K562 (cell line): Measurements from ENCODE around the gene AMIGO1. TPM values are rescaled to one million over a fixed set of nuclear protein-coding genes. Genes with fewer than 3 reads are reported as not detected.
A peak's percentile ranks its signal among the peaks of the same experiment; 100 is the strongest.

Source experiments
- ATF4 ChIP-seq: fragments of 450-650 bp; formaldehyde crosslinking; IDR thresholded peaks from 2 replicates; pipeline ENCODE4 v1.4.0; 2022; ENCODE audit warnings: mild to moderate bottlenecking, moderate library complexity
- BCLAF1 ChIP-seq, 2 experiments: fragments of 450-650 bp in 1 of 2; IDR thresholded peaks; 2 replicates each; pipeline ENCODE4 v1.6.1; 2011 to 2017; ENCODE audit warnings: low read depth in 2 of 2, antibody characterized with exemption in 1 of 2, borderline replicate concordance in 1 of 2, low read length in 1 of 2, mild to moderate bottlenecking in 1 of 2, mixed read lengths in 1 of 2; ENCODE audit not compliant: control insufficient read depth in 1 of 2
- E4F1 ChIP-seq: fragments of 250-450 bp; sonication (Bioruptor Pico); IDR thresholded peaks from 2 replicates; pipeline ENCODE4 v1.5.0; 2021; ENCODE audit warnings: mild to moderate bottlenecking, borderline replicate concordance
- FOXA3 ChIP-seq, 2 experiments: fragments of 450-650 bp in 1 of 2; sonication (generic) in 1 of 2; formaldehyde crosslinking; IDR thresholded peaks in 1 of 2; conservative IDR thresholded peaks in 1 of 2; 2 replicates each; pipeline versions ENCODE4 v1.4.0 to v1.8.0; 2020 to 2022; ENCODE audit warnings: mild to moderate bottlenecking in 2 of 2, missing genetic modification reagents in 1 of 2
- GABPB1 ChIP-seq: sonication (generic); formaldehyde crosslinking; IDR thresholded peaks from 2 replicates; pipeline ENCODE4 v1.8.0; 2022; ENCODE audit warnings: mild to moderate bottlenecking, missing genetic modification reagents
- GTF2F1 ChIP-seq: IDR thresholded peaks from 2 replicates; pipeline ENCODE4 v1.6.1; 2011; ENCODE audit warnings: low read depth, low read length, improper control_type of control experiment
- HMBOX1 ChIP-seq: sonication (generic); IDR thresholded peaks from 2 replicates; pipeline ENCODE4 v1.6.1; 2016
- HNRNPL ChIP-seq: fragments of 200-400 bp; formaldehyde crosslinking; IDR thresholded peaks from 2 replicates; pipeline ENCODE4 v1.6.1; 2017; ENCODE audit warnings: low read depth, mild to moderate bottlenecking, low read length
- MEF2D ChIP-seq: conservative IDR thresholded peaks from 2 replicates; pipeline ENCODE4 v1.6.1; 2016; ENCODE audit warnings: low read depth, missing genetic modification characterization, missing compliant biosample characterization
- MYBL2 ChIP-seq, 2 experiments: fragments of 450-650 bp in 1 of 2; sonication (generic) in 1 of 2; formaldehyde crosslinking in 1 of 2; IDR thresholded peaks; 2 replicates each; pipeline versions ENCODE4 v1.6.1 to v1.8.1; 2017 to 2022; ENCODE audit warnings: borderline replicate concordance in 1 of 2, inconsistent platforms in 1 of 2, low read depth in 1 of 2, mild to moderate bottlenecking in 1 of 2, missing genetic modification reagents in 1 of 2, moderate library complexity in 1 of 2
- NCOA4 ChIP-seq: fragments of 450-650 bp; IDR thresholded peaks from 2 replicates; pipeline ENCODE4 v1.6.1; 2018; ENCODE audit warnings: mild to moderate bottlenecking; ENCODE audit not compliant: partially characterized antibody
- RBM22 ChIP-seq: fragments of 200-400 bp; formaldehyde crosslinking; IDR thresholded peaks from 2 replicates; pipeline ENCODE4 v1.6.1; 2018; ENCODE audit warnings: low read length, low read depth; ENCODE audit not compliant: poor library complexity, severe bottlenecking
- TBP ChIP-seq: optimal IDR thresholded peaks from 2 replicates; pipeline ENCODE3; 2011; ENCODE audit warnings: low read depth, low read length, improper control_type of control experiment
- TFE3 ChIP-seq: fragments of 450-650 bp; formaldehyde crosslinking; IDR thresholded peaks from 2 replicates; pipeline ENCODE4 v1.4.0; 2020; ENCODE audit warnings: mild to moderate bottlenecking, mixed read lengths
- ZBTB26 ChIP-seq: fragments of 450-650 bp; formaldehyde crosslinking; IDR thresholded peaks from 2 replicates; pipeline ENCODE4 v1.4.0; 2022; ENCODE audit warnings: missing genetic modification characterization
- polyA plus RNA-seq, 8 experiments: library from polyadenylated mRNA; depleted of rRNA in 4 of 8; stranded (reverse) in 5 of 8; unstranded in 3 of 8; fragments of >200 nt; fragmentation: Nextera tagmentation in 2 of 8; fragmentation: Illumina TruSeq in 1 of 8; extraction: Ambion mirVana in 2 of 8; extraction: Trizol in 1 of 8; gene quantifications; 2 replicates each; pipeline versions ENCODE4 v1.2.1 to v1.2.3, GENCODE V29; 2011 to 2014; ENCODE audit warnings: inconsistent platforms in 1 of 8, missing spikeins in 1 of 8
- total RNA-seq, 7 experiments: library from RNA; depleted of rRNA in 6 of 7; stranded (reverse); fragments of >200 nt in 6 of 7; fragmentation: Illumina TruSeq in 2 of 7; extraction: Trizol in 2 of 7; gene quantifications; 2 replicates each; pipeline versions ENCODE4 v1.2.1 to v1.2.3, GENCODE V29; 2011 to 2021; ENCODE audit warnings: low replicate concordance in 1 of 7

The AMIGO1 gene
- total and polyA plus RNA-seq, 9 of the 15 experiments (the other 6 are each of a cell fraction or from before 2014, with no cell fraction given), result 0.24 to 1.0 (median 0.54) TPM

- TF ChIP-seq MYBL2 (IDR thresholded peaks at IDR 0.05; ENCODE audit: low read depth), result no peak
- no peak for TF ChIP-seq MYBL2 (CRISPR knock-in tag; IDR thresholded peaks at IDR 0.05; ENCODE audit: borderline replicate concordance)
- no peak for TF ChIP-seq E4F1
- no peak for TF ChIP-seq RBM22
- no peak for TF ChIP-seq ZBTB26 (CRISPR knock-in tag)
- TF ChIP-seq BCLAF1 (IDR thresholded peaks at IDR 0.05; ENCODE audit: borderline replicate concordance in 1 of 2, control insufficient read depth in 1 of 2, low read depth in 2 of 2, low read length in 1 of 2), result no peak
- no peak for TF ChIP-seq FOXA3 (CRISPR knock-in tag; conservative IDR thresholded peaks at IDR 0.05 in 1 of 2, IDR thresholded peaks at IDR 0.05 in 1 of 2)
- TF ChIP-seq HNRNPL, result no peak
- TF ChIP-seq TFE3, result no peak
- no peak for TF ChIP-seq GTF2F1
- TF ChIP-seq TBP, result peak; percentile 34
- no peak for TF ChIP-seq NCOA4
- TF ChIP-seq HMBOX1, result no peak
- no peak for TF ChIP-seq ATF4 (CRISPR knock-in tag)
- TF ChIP-seq GABPB1, result peak; percentile 78
- TF ChIP-seq MEF2D (tag), result no peak
Measured at GRCh38 chr1:109532365-109533136, 23.0 kb upstream of the AMIGO1 start (continued).
